DMS 273 (cell line): ENCODE measurements around the gene FAM219A.
"Not testable (repeated sequence)": the region's sequence is repeated elsewhere in the genome, so short reads cannot be mapped to it uniquely, and the experiment has no call there.

ENCODE experiments used
- DNase-seq: peaks from one replicate; lab custom pipeline; 2025; ENCODE audit not compliant: unreplicated experiment; lab: John Stamatoyannopoulos, UW

FAM219A gene

DNA sequence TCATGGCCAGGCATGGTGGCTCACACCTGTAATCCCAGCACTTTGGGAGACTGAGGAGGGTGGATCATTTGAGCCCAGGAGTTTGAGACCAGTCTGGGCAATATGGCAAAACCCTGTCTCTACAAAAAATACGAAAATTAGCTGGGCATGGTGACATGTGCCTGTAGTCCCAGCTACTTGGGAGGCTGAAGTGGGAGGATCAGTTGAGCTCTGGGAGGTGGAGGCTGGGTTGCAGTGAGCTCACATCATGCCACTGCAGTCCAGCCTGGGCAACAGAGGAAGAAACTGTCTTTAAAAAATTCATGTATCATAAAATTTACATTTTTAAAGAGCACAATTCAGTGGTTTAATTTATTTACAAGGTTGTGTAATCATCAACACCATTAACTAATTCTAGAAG is 105.4 kb downstream of the FAM219A start:
- DNase-seq = not testable (repeated sequence)

DNA sequence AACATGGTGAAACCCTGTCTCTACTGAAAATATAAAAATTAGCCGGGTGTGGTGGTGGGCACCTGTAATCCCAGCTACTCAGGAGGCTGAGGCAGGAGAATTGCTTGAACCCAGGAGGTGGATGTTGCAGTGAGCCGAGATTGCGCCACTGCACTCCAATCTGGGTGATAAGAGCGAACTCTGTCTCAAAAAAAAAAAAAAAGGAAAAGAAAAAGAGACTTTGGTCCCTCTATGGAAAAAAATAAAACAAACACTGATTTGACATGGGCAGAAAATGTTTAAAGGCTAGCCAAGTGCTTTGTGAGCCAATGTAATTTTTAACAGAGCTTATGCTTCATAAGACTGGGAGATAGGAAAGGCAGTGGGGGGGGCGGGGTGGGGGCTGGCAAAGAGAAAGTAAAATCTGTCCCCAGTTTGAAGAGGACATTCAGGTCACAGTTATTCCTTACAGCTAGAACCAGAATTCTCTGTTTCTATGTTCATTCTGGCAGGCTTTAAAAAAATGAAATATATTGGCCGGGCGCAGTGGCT is 106.2 kb downstream of the FAM219A start:
- not testable (repeated sequence) for DNase-seq

DNA sequence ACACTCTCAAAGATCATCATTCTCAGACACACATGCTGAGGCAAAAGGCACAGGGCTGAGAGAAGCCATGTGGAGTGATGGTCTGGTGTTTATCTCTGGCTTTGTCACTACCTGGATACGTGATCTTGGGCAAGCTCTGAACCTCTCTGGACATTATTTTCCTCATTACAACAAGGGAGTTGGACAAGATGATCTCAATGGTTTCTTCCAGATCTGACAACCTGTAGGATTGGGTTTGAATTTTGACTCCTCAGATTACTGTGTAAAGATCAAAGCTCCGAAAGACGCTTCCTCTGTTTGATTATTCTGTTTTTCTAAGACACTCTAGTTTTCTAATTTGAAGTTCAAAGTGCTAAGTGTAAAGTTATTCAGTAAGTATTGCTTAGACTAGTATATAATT is 109.0 kb downstream of the FAM219A start:
- no peak for DNase-seq
